Measurements from ENCODE around the gene PIGK.

The PIGK gene

GRCh38 chr1:77047978-77048614, 171.1 kb downstream of the PIGK start:
- no peak for TF ChIP-seq CTCF (IDR thresholded peaks at IDR 0.05; ENCODE audit: insufficient read depth, low read length, poor library complexity, severe bottlenecking)
- H3K27me3 ChIP-seq (replicated peaks; ENCODE audit: control insufficient read depth, insufficient read depth, low read length): no peaks in the 10 kb centered on the region
- H3K4me3 ChIP-seq (replicated peaks; ENCODE audit: low read depth, low read length): no peak overlapping the region
- DNase-seq (ENCODE audit: extremely low read depth, insufficient read length): no peak
- H3K36me3 ChIP-seq (ENCODE audit: control insufficient read depth, insufficient read depth, low read length): no peaks in the 10 kb centered on the region

- no peak for DNase-seq (ENCODE audit: extremely low read depth, insufficient read length)
- H3K27me3 ChIP-seq (replicated peaks; ENCODE audit: control insufficient read depth, insufficient read depth, low read length): no peaks in the 10 kb centered on the region
- no peak for TF ChIP-seq CTCF (IDR thresholded peaks at IDR 0.05; ENCODE audit: insufficient read depth, low read length, poor library complexity, severe bottlenecking)
- no peak overlapping the region for H3K4me3 ChIP-seq (replicated peaks; ENCODE audit: low read depth, low read length)
- H3K36me3 ChIP-seq (ENCODE audit: control insufficient read depth, insufficient read depth, low read length): no peaks in the 10 kb centered on the region
Measured at GRCh38 chr1:77047575-77047974, 171.7 kb downstream of the PIGK start.

GRCh38 chr1:77044133-77044849, 174.9 kb downstream of the PIGK start:
- TF ChIP-seq CTCF (IDR thresholded peaks at IDR 0.05; ENCODE audit: insufficient read depth, low read length, poor library complexity, severe bottlenecking): no peak
- H3K27me3 ChIP-seq (replicated peaks; ENCODE audit: control insufficient read depth, insufficient read depth, low read length): no peaks in the 10 kb centered on the region
- no peak overlapping the region for H3K4me3 ChIP-seq (replicated peaks; ENCODE audit: low read depth, low read length)
- H3K36me3 ChIP-seq (ENCODE audit: control insufficient read depth, insufficient read depth, low read length): no peaks in the 10 kb centered on the region
- no peak for DNase-seq (ENCODE audit: extremely low read depth, insufficient read length)

- Histone ChIP-seq H3K4me3 (replicated peaks; ENCODE audit: low read depth, low read length) (no peak overlapping the region), H3K36me3 (ENCODE audit: control insufficient read depth, insufficient read depth, low read length) (no peaks in the 10 kb centered on the region), H3K27me3 (replicated peaks; ENCODE audit: control insufficient read depth, insufficient read depth, low read length) (no peaks in the 10 kb centered on the region)
- no peak for TF ChIP-seq CTCF (IDR thresholded peaks at IDR 0.05; ENCODE audit: insufficient read depth, low read length, poor library complexity, severe bottlenecking)
- no peak for DNase-seq (ENCODE audit: extremely low read depth, insufficient read length)
Measured at GRCh38 chr1:77040826-77041225, 178.4 kb downstream of the PIGK start.

- no peak for DNase-seq (ENCODE audit: extremely low read depth, insufficient read length)
- Histone ChIP-seq H3K36me3 (ENCODE audit: control insufficient read depth, insufficient read depth, low read length) (no peaks in the 10 kb centered on the region), H3K4me3 (replicated peaks; ENCODE audit: low read depth, low read length) (no peak overlapping the region), H3K27me3 (replicated peaks; ENCODE audit: control insufficient read depth, insufficient read depth, low read length) (no peaks in the 10 kb centered on the region)
- no peak for TF ChIP-seq CTCF (IDR thresholded peaks at IDR 0.05; ENCODE audit: insufficient read depth, low read length, poor library complexity, severe bottlenecking)
Measured at GRCh38 chr1:77039739-77040138, 179.5 kb downstream of the PIGK start.
